Ureter (tissue), 1 donor: ENCODE results near the gene EYS. TPM values are rescaled to one million over a fixed set of nuclear protein-coding genes. Genes with fewer than 3 reads are reported as not detected.

Source experiments
- DNase-seq: peaks from one replicate; pipeline ENCODE4 v3.0.0-alpha.2; 2020; ENCODE audit warnings: low spot score
- total RNA-seq: library from RNA; stranded (reverse); gene quantifications from one replicate; pipeline ENCODE4 v1.2.4, GENCODE V29; 2023
- donor health status: DM: yes; HTN: yes; CAD: no.

EYS gene
- total RNA-seq, 1 donor from 2014 or later = not detected

DNA sequence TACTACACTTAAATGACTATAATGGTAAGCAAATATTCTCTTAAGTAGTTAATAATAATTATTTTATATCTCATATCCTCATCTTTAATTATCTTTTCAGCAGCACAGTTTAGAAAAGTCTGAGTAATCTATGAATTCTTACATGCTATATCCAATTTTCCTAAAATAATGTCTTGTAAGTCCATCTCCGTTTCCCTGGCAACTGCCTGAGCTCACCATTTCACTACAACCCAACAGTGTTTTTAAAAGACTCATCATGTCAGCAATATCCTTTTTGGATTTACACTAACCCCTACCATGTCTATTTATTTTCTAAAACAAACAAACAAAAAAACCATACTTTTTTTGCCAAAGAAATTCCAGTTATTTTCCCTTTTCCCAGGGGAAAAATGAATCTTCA lies 859.6 kb downstream of the EYS start:
- no peak for DNase-seq

DNA sequence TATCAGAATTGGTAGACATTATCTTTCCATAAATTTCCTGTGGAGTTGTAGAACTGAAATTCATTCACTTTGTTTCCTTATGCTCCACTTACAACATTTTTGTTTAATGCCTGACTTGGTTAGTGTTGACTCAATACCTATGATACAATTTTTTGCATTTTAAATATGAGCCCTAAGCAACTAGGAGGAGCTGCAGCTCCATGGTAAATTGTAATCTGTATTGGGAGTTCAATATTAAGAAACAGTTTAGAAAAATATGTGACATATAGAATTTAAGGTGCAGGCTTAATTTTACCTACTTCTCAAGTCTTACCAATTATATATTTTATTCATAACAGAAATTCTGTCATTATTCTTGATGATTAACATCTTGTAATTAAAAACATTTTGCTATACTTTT lies 868.3 kb downstream of the EYS start:
- DNase-seq = no peak

DNA sequence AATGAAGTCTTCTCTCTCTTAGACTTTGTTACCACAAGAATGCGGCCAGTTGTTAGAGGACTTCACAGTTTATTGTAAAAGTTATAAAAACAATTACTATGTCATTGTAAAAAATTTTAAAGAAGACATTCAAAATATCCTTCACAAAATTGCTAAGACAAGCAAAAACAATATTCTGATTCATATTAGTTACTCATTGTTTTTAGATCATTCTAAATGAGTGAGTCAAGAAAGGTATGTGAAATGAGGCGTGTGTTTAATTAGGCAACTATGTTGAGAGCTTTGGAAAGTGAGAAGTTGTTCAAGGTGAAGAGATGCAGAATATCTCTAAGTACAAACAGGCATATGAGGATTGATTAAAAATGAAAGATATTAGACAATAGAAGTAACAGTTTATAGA lies 875.3 kb downstream of the EYS start:
- no peak for DNase-seq

GRCh38 chr6:64817525-64817924 lies 889.5 kb downstream of the EYS start:
- no peak for DNase-seq

DNA sequence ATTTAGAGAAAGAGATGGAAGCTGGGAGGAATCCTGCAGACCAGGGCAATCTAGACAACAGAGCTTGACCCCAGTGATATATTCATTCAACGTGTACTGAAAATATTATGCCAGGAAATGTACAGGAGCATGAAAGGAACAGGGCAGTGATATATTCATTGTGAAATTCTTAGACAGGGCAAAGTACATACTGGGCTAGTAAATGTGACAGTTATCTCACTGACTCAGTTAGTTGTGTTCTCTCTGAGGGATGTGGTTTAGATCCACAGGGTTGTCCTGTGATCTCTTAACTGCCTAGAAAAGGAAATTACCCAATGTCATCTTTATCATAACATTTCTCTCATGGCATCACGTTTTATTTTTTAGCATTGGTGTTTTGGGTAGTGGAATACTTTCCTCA lies 891.3 kb downstream of the EYS start:
- DNase-seq = no peak

DNA sequence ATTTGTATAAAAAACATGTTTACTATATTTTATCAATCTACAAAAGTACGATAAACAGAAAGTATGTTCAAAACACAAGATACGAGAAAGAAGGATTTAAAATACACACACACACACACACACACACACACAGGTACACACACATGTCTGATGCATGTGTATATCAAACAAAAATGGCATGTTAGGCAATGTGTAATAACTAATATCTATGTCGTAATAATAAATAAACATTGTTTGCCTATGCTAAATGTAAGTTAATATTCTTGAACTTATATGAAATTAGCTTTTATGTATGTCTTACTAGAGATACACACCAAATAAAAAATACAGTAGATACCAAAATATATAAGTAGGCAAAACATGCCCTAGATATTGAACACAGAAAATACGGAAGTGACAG lies 894.9 kb downstream of the EYS start:
- no peak for DNase-seq

DNA sequence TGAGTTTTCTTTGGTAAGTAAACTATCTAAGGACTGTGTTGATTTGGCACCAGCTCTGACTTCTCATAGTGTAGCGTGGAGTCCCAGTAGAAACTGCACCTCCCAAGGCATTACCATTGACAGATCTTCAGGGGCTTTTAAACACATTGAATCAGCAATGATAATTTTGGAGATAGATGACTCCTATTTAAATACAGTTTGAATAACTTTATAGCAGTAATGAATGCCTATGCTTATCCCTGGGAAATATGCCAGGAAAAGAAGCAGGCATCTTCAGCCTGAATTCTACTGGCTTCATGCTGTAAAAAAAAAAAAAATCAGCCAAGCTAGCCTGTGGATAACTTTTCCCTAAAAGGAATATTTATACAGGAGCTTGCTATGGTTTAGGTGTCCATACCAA lies 895.9 kb downstream of the EYS start:
- no peak for DNase-seq

DNA sequence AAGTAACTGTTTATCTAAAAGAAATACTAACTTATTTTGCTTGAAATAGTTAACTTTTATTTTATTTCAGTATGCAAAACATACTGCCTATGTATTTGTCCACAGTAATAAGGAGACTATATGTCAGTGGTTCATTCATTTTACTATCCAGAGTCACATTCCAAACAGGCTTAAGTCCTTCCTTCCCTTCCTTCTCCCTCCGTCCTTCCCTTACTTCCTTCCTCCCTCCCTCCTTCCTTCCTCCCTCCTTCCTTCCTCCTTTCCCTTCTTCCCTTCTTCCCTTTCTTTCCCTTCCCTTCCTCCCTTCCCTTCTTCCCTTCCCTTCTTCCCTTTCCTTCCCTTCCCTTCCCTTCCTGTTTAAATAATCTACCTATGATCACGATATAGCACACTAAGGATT lies 899.2 kb downstream of the EYS start:
- no peak for DNase-seq

DNA sequence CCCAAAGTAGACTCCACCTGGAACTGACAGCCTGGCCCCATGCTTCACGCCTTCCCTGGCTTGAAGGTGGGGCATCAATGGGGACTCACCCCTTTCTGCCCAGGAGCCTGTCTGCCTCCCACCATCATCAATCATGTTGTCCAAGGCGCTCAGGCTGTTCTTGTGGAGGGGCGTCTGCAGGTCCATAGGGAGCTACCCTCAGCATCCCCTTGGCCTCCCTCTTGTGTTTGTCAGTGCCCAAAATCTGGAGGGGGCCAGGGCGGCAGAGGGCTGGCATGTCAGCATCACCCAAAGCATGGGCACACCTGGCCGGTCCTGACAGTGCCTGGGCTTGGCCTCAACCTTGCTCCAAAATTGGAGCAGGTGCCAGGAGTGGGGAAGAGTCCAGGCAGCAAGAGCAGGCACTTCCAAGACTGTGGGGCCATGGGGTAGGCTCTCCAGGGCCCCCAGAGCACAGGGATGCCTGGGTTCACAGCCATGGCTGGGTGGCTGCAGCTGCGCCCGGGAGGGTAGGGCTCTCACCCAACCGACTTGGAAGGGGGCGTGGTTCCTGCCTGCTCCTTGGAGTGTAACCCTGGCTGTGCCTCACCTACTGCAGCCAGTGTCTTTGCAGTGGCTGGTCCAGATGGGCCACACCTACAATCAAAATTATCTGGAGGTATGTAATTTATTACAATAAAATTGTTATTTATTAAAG lies 903.4 kb downstream of the EYS start:
- DNase-seq = no peak

DNA sequence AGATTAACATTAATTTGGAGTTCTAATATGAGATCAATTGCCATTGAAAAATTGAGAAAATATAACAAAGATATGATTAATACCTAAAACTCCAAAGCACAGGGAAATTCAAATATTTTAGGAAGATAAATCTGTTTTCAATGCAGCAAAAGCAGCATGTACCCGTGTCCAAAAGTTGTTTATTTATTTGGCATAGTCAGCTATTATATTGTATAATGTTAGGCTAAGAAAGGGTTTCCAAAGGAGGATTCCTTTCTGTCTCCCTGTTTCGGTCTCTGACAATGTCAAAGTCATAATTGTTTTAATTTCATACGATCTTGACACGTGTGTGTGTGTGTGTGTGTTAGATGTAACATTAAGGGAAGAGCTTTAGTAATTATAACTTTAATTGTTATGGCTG lies 914.5 kb downstream of the EYS start:
- no peak for DNase-seq

- DNase-seq = no peak
Measured at GRCh38 chr6:64789476-64789875, 917.5 kb downstream of the EYS start.

GRCh38 chr6:64786736-64787135 lies 920.3 kb downstream of the EYS start:
- DNase-seq = no peak

- no peak for DNase-seq
Measured at GRCh38 chr6:64782877-64783276, 924.1 kb downstream of the EYS start.

- no peak for DNase-seq
Measured at GRCh38 chr6:64777941-64778785, 928.9 kb downstream of the EYS start.

- no peak for DNase-seq
Measured at GRCh38 chr6:64776359-64776758, 930.7 kb downstream of the EYS start.

DNA sequence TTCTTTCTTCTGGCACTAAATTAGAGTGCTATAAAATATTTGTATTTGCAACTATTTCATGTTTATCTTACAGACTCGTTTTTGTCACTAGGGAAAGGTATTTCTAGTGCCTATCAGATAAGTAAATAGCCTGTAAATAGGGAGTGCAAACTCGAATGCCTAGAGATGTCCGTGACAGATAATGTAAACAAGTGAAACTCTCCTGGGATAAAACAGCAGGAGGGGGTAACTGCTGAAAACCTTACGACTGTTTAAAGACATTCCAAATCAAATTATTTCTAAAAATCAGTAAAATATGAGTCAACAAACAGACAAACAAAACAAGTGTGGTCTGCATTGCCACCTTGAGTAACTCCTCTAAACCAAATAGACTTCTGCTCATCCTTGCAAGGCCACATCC lies 932.1 kb downstream of the EYS start:
- no peak for DNase-seq

GRCh38 chr6:64750910-64751309 lies 956.1 kb downstream of the EYS start:
- DNase-seq = no peak

DNA sequence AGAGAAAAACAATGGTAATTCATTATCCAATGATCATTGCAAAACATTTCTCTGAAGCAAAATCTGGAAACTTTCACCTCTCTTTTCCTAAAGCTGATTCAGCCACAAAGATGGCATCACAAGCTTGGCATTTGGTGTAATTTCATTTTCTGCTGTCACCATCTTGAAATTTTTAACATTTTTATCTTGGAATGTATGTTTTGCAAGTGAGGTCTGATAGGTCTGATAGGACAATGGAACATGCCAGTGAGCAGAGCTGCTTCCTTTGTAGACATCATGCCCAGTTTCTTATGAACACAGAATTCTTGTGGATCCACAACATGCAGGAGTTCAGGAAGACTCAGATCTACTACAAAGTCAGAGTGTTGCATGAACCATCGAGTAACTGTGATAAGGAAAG lies 969.6 kb downstream of the EYS start:
- no peak for DNase-seq

DNA sequence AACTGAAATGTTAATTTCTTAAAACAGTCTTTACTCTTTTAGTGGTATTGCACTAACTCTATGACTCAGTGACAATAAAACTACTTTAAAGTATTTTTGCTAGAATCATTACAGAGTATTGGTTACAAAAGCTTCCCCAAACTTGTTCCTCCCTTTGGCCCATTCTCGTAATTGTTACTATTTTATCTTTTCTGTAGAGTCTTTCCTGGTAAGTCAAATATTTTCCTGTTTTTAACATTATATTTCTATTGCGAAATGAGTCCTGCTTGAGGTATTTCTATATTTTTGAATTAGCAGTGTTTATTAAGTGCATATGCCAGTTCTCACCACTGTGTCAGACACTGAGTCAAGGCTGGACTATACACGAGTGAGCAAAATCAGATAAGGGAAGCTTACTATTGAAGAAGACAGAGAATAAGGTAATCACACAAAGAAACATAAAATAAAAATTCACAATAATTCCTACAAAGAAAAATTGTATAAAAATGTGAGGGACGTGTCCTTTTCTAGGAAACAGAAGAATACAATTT lies 970.5 kb downstream of the EYS start:
- no peak for DNase-seq

GRCh38 chr6:64733433-64733832 lies 973.6 kb downstream of the EYS start:
- DNase-seq = no peak

DNA sequence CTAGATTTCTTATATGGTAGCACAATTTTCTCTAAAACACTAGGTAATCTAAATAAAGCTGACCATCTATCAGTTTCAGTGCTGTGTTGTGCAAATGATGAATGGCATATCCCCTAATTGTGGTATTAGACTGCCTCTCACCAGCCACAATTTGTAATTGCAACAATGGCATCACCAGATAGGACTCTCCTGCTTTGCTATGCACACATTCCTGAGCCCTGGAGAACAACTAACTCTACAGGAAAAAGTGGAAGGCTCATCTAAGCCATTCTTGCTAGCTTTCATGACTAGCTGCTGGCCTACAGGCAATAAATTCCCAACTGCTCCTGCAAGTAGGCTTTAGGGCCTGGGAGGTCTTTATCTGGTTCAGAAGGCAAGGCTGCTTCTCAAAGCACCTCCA lies 974.1 kb downstream of the EYS start:
- DNase-seq = no peak

DNA sequence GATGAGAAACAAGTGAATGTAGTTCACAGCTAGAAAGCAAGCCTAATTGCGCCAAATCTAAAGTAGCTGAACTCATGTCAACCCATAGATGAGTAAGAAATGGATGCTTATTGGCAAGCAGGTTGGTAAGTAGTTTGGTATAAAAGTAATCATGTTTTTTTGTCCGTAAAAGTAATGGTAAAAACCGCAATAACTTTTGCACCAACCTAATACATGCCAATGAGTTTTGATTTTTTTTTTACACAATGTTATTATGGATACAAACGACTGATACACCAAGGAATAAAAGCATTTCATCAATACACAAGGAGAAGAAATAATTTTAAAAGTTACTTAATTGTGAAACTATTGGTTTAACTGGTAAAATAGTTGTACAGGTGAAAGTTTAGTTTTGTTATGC lies 977.5 kb downstream of the EYS start:
- DNase-seq = no peak

GRCh38 chr6:64727075-64727474 lies 980.0 kb downstream of the EYS start:
- DNase-seq = no peak
